Colonic mucosa (tissue), 4 donors: ENCODE results near the gene LMF1. TPM values are rescaled to one million over a fixed set of nuclear protein-coding genes. Genes with fewer than 3 reads are reported as not detected.

Experiments
- DNase-seq: peaks from one replicate; pipeline ENCODE4 v3.0.0-alpha.2; 2020
- H3K27ac ChIP-seq: fragments of 200-600 bp; one replicate; pipeline ENCODE4 v1.8.0; 2021
- H3K27me3 ChIP-seq: fragments of 200-600 bp; one replicate; pipeline ENCODE4 v1.8.0; 2021
- H3K36me3 ChIP-seq: fragments of 200-600 bp; one replicate; pipeline ENCODE4 v1.8.0; 2021
- H3K4me1 ChIP-seq: fragments of 200-600 bp; one replicate; pipeline ENCODE4 v1.8.0; 2021; ENCODE audit warnings: mild to moderate bottlenecking
- H3K4me3 ChIP-seq: fragments of 200-600 bp; one replicate; pipeline ENCODE4 v1.8.0; 2021
- H3K9ac ChIP-seq, 2 donors: one replicate each; pipeline ENCODE4 v1.7.0; 2013; ENCODE audit warnings: control low read depth in 2 of 2, low read depth in 2 of 2, low read length in 2 of 2
- H3K9me3 ChIP-seq: fragments of 200-600 bp; one replicate; pipeline ENCODE4 v1.8.0; 2021
- CTCF ChIP-seq: fragments of 200-600 bp; IDR thresholded peaks from one replicate; pipeline ENCODE4 v1.8.0; 2022; ENCODE audit warnings: antibody characterized with exemption, mild to moderate bottlenecking
- intact Hi-C: fragments of 100-400 bp; cut with DNase I; formaldehyde crosslinking; loops from one replicate; pipeline ENCODE4 v1.14.1; 2022
- total RNA-seq, 2 donors: library from RNA; stranded (reverse); fragmentation: NEBNext Ultra II Directional in 1 of 2; extraction: Animal tissue kit (Norgen Biotek cat#: 25700) in 1 of 2; gene quantifications; one replicate each; pipeline ENCODE4 v1.2.1, GENCODE V29; 2021
- donor health status: healthy.
- donor health status: DM: no; HTN: no; CAD: no.
- donor health status: DM: no; HTN: no; CAD: no.

The LMF1 gene
- total RNA-seq, 2 donors from 2014 or later = 8.4 to 12.8 TPM

- Histone ChIP-seq H3K9me3 (no peaks in the 10 kb centered on the region), H3K9ac (no peak overlapping the region), H3K27me3 (no peaks in the 10 kb centered on the region), H3K4me1 (no peaks in the 10 kb centered on the region), H3K4me3 (no peak overlapping the region), H3K27ac (no peak overlapping the region), H3K36me3 (no peaks in the 10 kb centered on the region)
- DNase-seq = no peak
- TF ChIP-seq CTCF = no peak
- intact Hi-C loops = no loop called here
These were observed 36.0 kb upstream of the LMF1 start for GRCh38 chr16:1006781-1007180.

- no peak for DNase-seq
- TF ChIP-seq CTCF = no peak
- no peak overlapping the region for H3K27ac ChIP-seq
- H3K4me1 ChIP-seq = no peaks in the 10 kb centered on the region
- intact Hi-C loops = no loop called here
- H3K4me3 ChIP-seq = no peak overlapping the region
- no peaks in the 10 kb centered on the region for H3K27me3 ChIP-seq
- H3K36me3 ChIP-seq = no peaks in the 10 kb centered on the region
- no peaks in the 10 kb centered on the region for H3K9me3 ChIP-seq
- no peak overlapping the region for H3K9ac ChIP-seq
These were observed 34.5 kb upstream of the LMF1 start for GRCh38 chr16:1005286-1005685.

- Histone ChIP-seq H3K4me1 (no peaks in the 10 kb centered on the region), H3K9ac (no peak overlapping the region), H3K9me3 (no peaks in the 10 kb centered on the region), H3K27me3 (peaks cover 3% of the 10 kb centered on the region), H3K36me3 (no peaks in the 10 kb centered on the region), H3K27ac (no peak overlapping the region), H3K4me3 (no peak overlapping the region)
- TF ChIP-seq CTCF = no peak
- intact Hi-C loops = no loop called here
- no peak for DNase-seq
These were observed 32.9 kb upstream of the LMF1 start for GRCh38 chr16:1003391-1004347.

GRCh38 chr16:1002399-1003166 is 31.8 kb upstream of the LMF1 start:
- DNase-seq = peak; percentile 36
- Histone ChIP-seq H3K27me3 (peaks cover 13% of the 10 kb centered on the region), H3K36me3 (no peaks in the 10 kb centered on the region), H3K4me1 (no peaks in the 10 kb centered on the region), H3K4me3 (no peak overlapping the region), H3K9ac (no peak overlapping the region), H3K9me3 (no peaks in the 10 kb centered on the region), H3K27ac (no peak overlapping the region)
- intact Hi-C loops = no loop called here
- TF ChIP-seq CTCF = no peak

GRCh38 chr16:1001096-1001495 is 30.3 kb upstream of the LMF1 start:
- intact Hi-C loops = no loop called here
- Histone ChIP-seq H3K36me3 (no peaks in the 10 kb centered on the region), H3K9ac (no peak overlapping the region), H3K27ac (no peak overlapping the region), H3K9me3 (no peaks in the 10 kb centered on the region), H3K4me3 (no peak overlapping the region), H3K4me1 (no peaks in the 10 kb centered on the region), H3K27me3 (peaks cover 21% of the 10 kb centered on the region)
- DNase-seq = no peak
- TF ChIP-seq CTCF = no peak
